ENCODE data around the gene FGD4. TPM values are rescaled to one million over a fixed set of nuclear protein-coding genes. Genes with fewer than 3 reads are reported as not detected.

The FGD4 gene
- total and polyA plus RNA-seq, 3 donors from 2014 or later, result 51.0 to 90.2 (median 74.9) TPM

- Histone ChIP-seq H3K36me3 (ENCODE audit: low read depth, missing control alignments) (no peaks in the 10 kb centered on the region), H3K4me1 (peaks cover 5% of the 10 kb centered on the region), H3K27ac (no peak overlapping the region), H3K4me3 (no peak overlapping the region), H3K27me3 (no peaks in the 10 kb centered on the region), H3K9me3 (no peaks in the 10 kb centered on the region)
- no peak for DNase-seq
- intact Hi-C loops (cut with DNase I; ENCODE audit: low total_unique reads), result no loop called here
- TF ChIP-seq CTCF (IDR thresholded peaks at IDR 0.05) (no peak), POLR2A (IDR thresholded peaks at IDR 0.05) (no peak)
- WGBS, 2 donors, result 87 to 90% methylated on average over 4 of the region's 4 CpGs
These were observed 188.5 kb downstream of the FGD4 start for GRCh38 chr12:32587581-32588495.

GRCh38 chr12:32588604-32589003 lies 189.2 kb downstream of the FGD4 start:
- DNase-seq, result no peak
- Histone ChIP-seq H3K4me3 (no peak overlapping the region), H3K27me3 (no peaks in the 10 kb centered on the region), H3K9me3 (no peaks in the 10 kb centered on the region), H3K27ac (no peak overlapping the region), H3K36me3 (ENCODE audit: low read depth, missing control alignments) (no peaks in the 10 kb centered on the region), H3K4me1 (peaks cover under 1% of the 10 kb centered on the region)
- WGBS, 2 donors, result 75 to 85% methylated on average over 3 of the region's 3 CpGs
- intact Hi-C loops (cut with DNase I; ENCODE audit: low total_unique reads), result no loop called here
- no peak for TF ChIP-seq POLR2A (IDR thresholded peaks at IDR 0.05)
- no peak for TF ChIP-seq CTCF (IDR thresholded peaks at IDR 0.05)

- intact Hi-C loops (cut with DNase I; ENCODE audit: low total_unique reads), result no loop called here
- H3K4me3 ChIP-seq, result no peak overlapping the region
- no peaks in the 10 kb centered on the region for H3K27me3 ChIP-seq
- no peak overlapping the region for H3K27ac ChIP-seq
- DNase-seq, result no peak
- no peaks in the 10 kb centered on the region for H3K36me3 ChIP-seq (ENCODE audit: low read depth, missing control alignments)
- no peaks in the 10 kb centered on the region for H3K9me3 ChIP-seq
- H3K4me1 ChIP-seq, result no peaks in the 10 kb centered on the region
- no peak for TF ChIP-seq POLR2A (IDR thresholded peaks at IDR 0.05)
- no peak for TF ChIP-seq CTCF (IDR thresholded peaks at IDR 0.05)
- 59 to 67% methylated on average over 4 of the region's 4 CpGs for WGBS, 2 donors
These were observed 190.0 kb downstream of the FGD4 start for GRCh38 chr12:32589165-32589865.

GRCh38 chr12:32595251-32595650 lies 195.9 kb downstream of the FGD4 start:
- 78 to 87% methylated on average over 2 of the region's 2 CpGs for WGBS, 2 donors
- H3K27me3 ChIP-seq, result no peaks in the 10 kb centered on the region
- intact Hi-C loops (cut with DNase I; ENCODE audit: low total_unique reads), result no loop called here

More at GRCh38 chr12:32595251-32595650, 195.9 kb downstream of the FGD4 start:
- Histone ChIP-seq H3K4me3 (no peak overlapping the region), H3K27ac (no peak overlapping the region), H3K36me3 (ENCODE audit: low read depth, missing control alignments) (no peaks in the 10 kb centered on the region), H3K4me1 (no peaks in the 10 kb centered on the region), H3K9me3 (no peaks in the 10 kb centered on the region)
- TF ChIP-seq CTCF (IDR thresholded peaks at IDR 0.05) (no peak), POLR2A (IDR thresholded peaks at IDR 0.05) (no peak)
- DNase-seq, result no peak

Measured in testis (tissue), 3 donors.